B cell (primary cell): Measurements from ENCODE around the gene CBX8. TPM values are rescaled to one million over a fixed set of nuclear protein-coding genes. Genes with fewer than 3 reads are reported as not detected.

Experiments
- ATAC-seq: fragments of 200-7000 bp; cut with Tn5 transposase; one replicate; pipeline ENCODE4 v1.10.0; 2021; ENCODE audit warnings: low read depth, mild to moderate bottlenecking, moderate number of reproducible peaks, moderate library complexity
- CTCF ChIA-PET: fragments of 350-600 bp; sonication (Branson Sonifier 250); formaldehyde crosslinking; loops from one replicate; lab custom pipeline; 2021; ENCODE audit warnings: antibody characterized with exemption, inconsistent platforms; lab: Charles Lee
- POLR2A ChIA-PET: fragments of 350-600 bp; sonication (Branson Sonifier 250); formaldehyde crosslinking; loops from one replicate; lab custom pipeline; 2021; ENCODE audit warnings: antibody characterized with exemption; lab: Charles Lee
- DNase-seq: peaks from one replicate; pipeline ENCODE4 v3.0.0; 2013
- H2AFZ ChIP-seq: 2 replicates; pipeline ENCODE4 v1.6.1; 2012; ENCODE audit warnings: mild to moderate bottlenecking, low read depth, low read length; ENCODE audit not compliant: insufficient read depth, poor library complexity, severe bottlenecking
- H3K27ac ChIP-seq, 2 donors: 1 replicate in 1 of 2; 2 replicates in 1 of 2; pipeline ENCODE4 v1.5.1; 2012 to 2013; ENCODE audit warnings: low read length in 2 of 2, mild to moderate bottlenecking in 2 of 2, moderate library complexity in 1 of 2
- H3K27me3 ChIP-seq, 4 experiments: fragments of 200-600 bp in 1 of 4; sonication (generic) in 1 of 4; replicated peaks in 1 of 4; 1 replicate in 2 of 4; 2 replicates in 2 of 4; pipeline versions ENCODE4 v1.6.1 to v1.7.0; 2013 to 2016; ENCODE audit warnings: low read length in 3 of 4, mild to moderate bottlenecking in 2 of 4, mixed read lengths in 1 of 4, moderate library complexity in 1 of 4; ENCODE audit not compliant: insufficient read depth in 4 of 4, control insufficient read depth in 3 of 4; ENCODE audit errors: control extremely low read depth in 1 of 4
- H3K36me3 ChIP-seq, 2 experiments: replicated peaks in 1 of 2; 1 replicate in 1 of 2; 2 replicates in 1 of 2; pipeline versions ENCODE4 v1.6.1 to v1.7.1; 2013; ENCODE audit warnings: low read length in 1 of 2; ENCODE audit not compliant: insufficient read depth in 2 of 2, control insufficient read depth in 1 of 2; ENCODE audit errors: control extremely low read depth in 1 of 2, extremely low read depth in 1 of 2
- H3K4me1 ChIP-seq, 2 donors: fragments of 200-600 bp in 1 of 2; sonication (generic) in 1 of 2; 1 replicate in 1 of 2; 2 replicates in 1 of 2; pipeline versions ENCODE4 v1.5.1 to v1.6.1; 2013 to 2017; ENCODE audit warnings: low read length in 2 of 2; ENCODE audit not compliant: control insufficient read depth in 2 of 2, insufficient read depth in 2 of 2
- H3K4me2 ChIP-seq: replicated peaks from 2 replicates; pipeline ENCODE3; 2012; ENCODE audit warnings: mild to moderate bottlenecking, low read depth, low read length; ENCODE audit not compliant: poor library complexity, severe bottlenecking
- H3K4me3 ChIP-seq, 5 experiments: fragments of 200-600 bp in 1 of 5; sonication (generic) in 1 of 5; 1 replicate in 3 of 5; 2 replicates in 2 of 5; pipeline versions ENCODE4 v1.5.1 to v1.7.0; 2011 to 2016; ENCODE audit warnings: low read length in 4 of 5, mild to moderate bottlenecking in 4 of 5, low read depth in 2 of 5, control low read depth in 1 of 5, moderate library complexity in 1 of 5; ENCODE audit not compliant: insufficient read depth in 1 of 5; ENCODE audit errors: control extremely low read depth in 1 of 5, extremely low read depth in 1 of 5
- H3K79me2 ChIP-seq: fragments of 200-600 bp; sonication (generic); one replicate; pipeline ENCODE4 v1.6.0; 2016; ENCODE audit warnings: low read length; ENCODE audit not compliant: control insufficient read depth, insufficient read depth
- H3K9ac ChIP-seq: fragments of 200-600 bp; sonication (generic); 2 replicates; pipeline ENCODE4 v1.6.1; 2017; ENCODE audit warnings: mild to moderate bottlenecking, low read length, moderate library complexity
- H3K9me3 ChIP-seq, 3 donors: one replicate each; pipeline versions ENCODE4 v1.6.1 to v1.7.1; 2013; ENCODE audit warnings: low read length in 2 of 3; ENCODE audit not compliant: control insufficient read depth in 2 of 3, insufficient read depth in 1 of 3; ENCODE audit errors: control extremely low read depth in 1 of 3
- H4K20me1 ChIP-seq: 2 replicates; pipeline ENCODE4 v1.6.0; 2012; ENCODE audit warnings: mild to moderate bottlenecking, low read length; ENCODE audit not compliant: insufficient read depth, control insufficient read depth, poor library complexity, severe bottlenecking
- H3K27ac Mint-ChIP-seq: one replicate; pipeline ENCODE4 v1.8.0; 2021; ENCODE audit warnings: mixed read lengths
- H3K27me3 Mint-ChIP-seq: one replicate; pipeline ENCODE4 v1.8.0; 2021; ENCODE audit warnings: mixed read lengths
- H3K4me1 Mint-ChIP-seq: one replicate; pipeline ENCODE4 v1.8.0; 2021; ENCODE audit warnings: mixed read lengths
- H3K4me3 Mint-ChIP-seq: one replicate; pipeline ENCODE4 v1.8.0; 2021; ENCODE audit warnings: mixed read lengths
- H3K9me3 Mint-ChIP-seq: one replicate; pipeline ENCODE4 v1.8.0; 2022; ENCODE audit warnings: mixed read lengths; ENCODE audit not compliant: insufficient read depth
- CTCF ChIP-seq: fragments of 200-600 bp; IDR thresholded peaks from one replicate; pipeline ENCODE4 v1.8.0; 2022; ENCODE audit warnings: antibody characterized with exemption, mild to moderate bottlenecking
- EZH2 ChIP-seq: IDR thresholded peaks from 2 replicates; pipeline ENCODE4 v1.6.1; 2012; ENCODE audit warnings: borderline replicate concordance, low read depth, mild to moderate bottlenecking, moderate library complexity, low read length; ENCODE audit not compliant: insufficient read depth, poor library complexity, severe bottlenecking
- WGBS: methylation state at CpG from one replicate; pipeline ENCODE4 v1.1.5; 2013; ENCODE audit warnings: missing lambda C conversion rate; ENCODE audit not compliant: insufficient coverage; 5-methylcytosine and 5-hydroxymethylcytosine counted together
- intact Hi-C: fragments of 100-400 bp; cut with micrococcal nuclease; formaldehyde crosslinking; loops from one replicate; pipeline ENCODE4 v1.10.0; 2022
- polyA plus RNA-seq: library from polyadenylated mRNA; depleted of rRNA; stranded (reverse); fragments of >200 nt; gene quantifications from 2 replicates; pipeline ENCODE4 v1.2.3, GENCODE V29; 2012
- total RNA-seq, 2 donors: library from RNA; stranded (reverse); fragments of 120-200 nt in 1 of 2; gene quantifications; 1 replicate in 1 of 2; 2 replicates in 1 of 2; pipeline versions ENCODE4 v1.2.3 to v1.2.4, GENCODE V29; 2013 to 2022

CBX8 gene
- total and polyA plus RNA-seq, 2 donors (not counting 1 experiment from before 2014, with no cell fraction given): 0.31 to 6.8 TPM

- no peak for DNase-seq
- H3K4me3 Mint-ChIP-seq: peak overlapping the region; percentile 65
- H3K9me3 ChIP-seq: peaks cover 0 to 71% (median 31%) of the 10 kb centered on the region in 3 donors
- peaks cover 71 to 77% of the 10 kb centered on the region in 2 donors for H3K4me1 ChIP-seq
- H3K4me2 ChIP-seq: peak overlapping the region; percentile 36
- peaks cover 4% of the 10 kb centered on the region for H3K79me2 ChIP-seq
- 6% methylated on average over 30 of the region's 31 CpGs for WGBS
- H3K27ac ChIP-seq: no peak overlapping the region
- H3K27me3 ChIP-seq: peaks cover 0 to 69% (median 54%) of the 10 kb centered on the region in 4 experiments
- H3K36me3 ChIP-seq: peaks cover 0 to 3% of the 10 kb centered on the region in 2 experiments
- H4K20me1 ChIP-seq: peaks cover 45% of the 10 kb centered on the region
- H3K4me3 ChIP-seq: no peak overlapping the region
- intact Hi-C loops: loop anchor here (5.0 kb wide), 2 partner anchors 1598 to 1713 kb away; partner anchors contain the start of genes ACTG1 and BAHCC1
- peaks cover 44% of the 10 kb centered on the region for H3K4me1 Mint-ChIP-seq
- POLR2A ChIA-PET: interaction anchor here (0.7 to 1.5 kb wide), 5 partner anchors 9 to 40 kb away, joined by 3 to 5 read pairs (median 4); partner anchors contain the start of gene CBX4
- TF ChIP-seq CTCF (no peak), EZH2 (no peak)
- H3K27ac Mint-ChIP-seq: peak overlapping the region; percentile 91
- CTCF ChIA-PET: interaction anchor here (0.5 to 3.6 kb wide), 6 partner anchors 9 to 43 kb away, joined by 3 to 18 read pairs (median 4); no protein-coding TSS in a partner anchor
- peaks cover 3% of the 10 kb centered on the region for H3K9me3 Mint-ChIP-seq
- no peak for ATAC-seq
- no peak overlapping the region for H2AFZ ChIP-seq
- peaks cover 35% of the 10 kb centered on the region for H3K27me3 Mint-ChIP-seq
- no peak overlapping the region for H3K9ac ChIP-seq
Measured at GRCh38 chr17:79799538-79800324, 2.9 kb upstream of the CBX8 start.
